CD14-positive monocyte (primary cell): ENCODE data around the gene PTGDR2. TPM values are rescaled to one million over a fixed set of nuclear protein-coding genes. Genes with fewer than 3 reads are reported as not detected.

Experiments
- DNase-seq, 3 donors: peaks; one replicate each; pipeline ENCODE4 v3.0.0-alpha.2; 2011 to 2022
- H2AFZ ChIP-seq: 2 replicates; pipeline ENCODE4 v1.6.0; 2012; ENCODE audit warnings: mild to moderate bottlenecking, low read depth, low read length, inconsistent platforms; ENCODE audit not compliant: insufficient read depth, poor library complexity, severe bottlenecking
- H3K27ac ChIP-seq, 2 donors: 1 replicate in 1 of 2; 2 replicates in 1 of 2; pipeline ENCODE4 v1.5.1; 2012 to 2013; ENCODE audit warnings: low read length in 2 of 2, control low read depth in 1 of 2, inconsistent platforms in 1 of 2, low read depth in 1 of 2, mild to moderate bottlenecking in 1 of 2
- H3K27me3 ChIP-seq, 2 donors: one replicate each; pipeline versions ENCODE4 v1.6.0 to v1.6.1; 2011 to 2013; ENCODE audit warnings: low read length in 2 of 2; ENCODE audit not compliant: control insufficient read depth in 2 of 2, insufficient read depth in 2 of 2
- H3K36me3 ChIP-seq, 2 donors: replicated peaks in 1 of 2; 1 replicate in 1 of 2; 2 replicates in 1 of 2; pipeline versions ENCODE4 v1.5.1 to v1.6.1; 2012 to 2013; ENCODE audit warnings: low read length in 2 of 2, control low read depth in 1 of 2, inconsistent platforms in 1 of 2, mild to moderate bottlenecking in 1 of 2; ENCODE audit not compliant: insufficient read depth in 2 of 2, control insufficient read depth in 1 of 2
- H3K4me1 ChIP-seq, 2 donors: 1 replicate in 1 of 2; 2 replicates in 1 of 2; pipeline versions ENCODE4 v1.5.1 to v1.6.1; 2012 to 2013; ENCODE audit warnings: low read length in 2 of 2, control low read depth in 1 of 2, inconsistent platforms in 1 of 2, mild to moderate bottlenecking in 1 of 2, moderate library complexity in 1 of 2; ENCODE audit not compliant: insufficient read depth in 2 of 2, control insufficient read depth in 1 of 2
- H3K4me2 ChIP-seq: replicated peaks from 2 replicates; pipeline ENCODE3; 2012; ENCODE audit warnings: low read length, moderate library complexity, mild to moderate bottlenecking; ENCODE audit not compliant: poor library complexity, severe bottlenecking; ENCODE audit errors: extremely low read depth
- H3K4me3 ChIP-seq, 3 experiments: fragments of 200-600 bp in 1 of 3; sonication (generic) in 1 of 3; replicated peaks in 1 of 3; 1 replicate in 2 of 3; 2 replicates in 1 of 3; pipeline ENCODE4 v1.5.1; 2011 to 2013; ENCODE audit warnings: low read length in 3 of 3, mild to moderate bottlenecking in 3 of 3, control low read depth in 2 of 3, low read depth in 2 of 3, inconsistent platforms in 1 of 3, moderate library complexity in 1 of 3
- H3K79me2 ChIP-seq: 2 replicates; pipeline ENCODE4 v1.6.0; 2012; ENCODE audit warnings: mild to moderate bottlenecking, control low read depth, inconsistent platforms, low read length, moderate library complexity; ENCODE audit not compliant: insufficient read depth
- H3K9ac ChIP-seq: 2 replicates; pipeline ENCODE4 v1.6.0; 2017; ENCODE audit warnings: low read length, mild to moderate bottlenecking; ENCODE audit not compliant: insufficient read depth, poor library complexity, severe bottlenecking
- H3K9me3 ChIP-seq, 2 donors: replicated peaks in 1 of 2; 1 replicate in 1 of 2; 2 replicates in 1 of 2; pipeline versions ENCODE4 v1.5.1 to v1.6.1; 2012 to 2013; ENCODE audit warnings: low read length in 2 of 2, control low read depth in 1 of 2; ENCODE audit not compliant: control insufficient read depth in 1 of 2, insufficient read depth in 1 of 2
- H4K20me1 ChIP-seq: 2 replicates; pipeline ENCODE4 v1.6.0; 2012; ENCODE audit warnings: mild to moderate bottlenecking, low read length, control low read depth, moderate library complexity; ENCODE audit not compliant: insufficient read depth
- H3K27ac Mint-ChIP-seq, 7 donors: one replicate each; pipeline ENCODE4 v1.8.0; 2020; ENCODE audit warnings: mild to moderate bottlenecking in 7 of 7, mixed read lengths in 7 of 7, moderate library complexity in 6 of 7, inconsistent platforms in 2 of 7
- H3K27me3 Mint-ChIP-seq, 3 donors: one replicate each; pipeline ENCODE4 v1.8.0; 2021 to 2022; ENCODE audit warnings: low read depth in 3 of 3, mild to moderate bottlenecking in 3 of 3, mixed read lengths in 3 of 3, moderate library complexity in 3 of 3, inconsistent platforms in 1 of 3
- H3K36me3 Mint-ChIP-seq, 2 donors: one replicate each; pipeline ENCODE4 v1.8.0; 2020; ENCODE audit warnings: mixed read lengths in 2 of 2, inconsistent platforms in 1 of 2, mild to moderate bottlenecking in 1 of 2
- H3K4me1 Mint-ChIP-seq: one replicate; pipeline ENCODE4 v1.8.0; 2020; ENCODE audit warnings: mild to moderate bottlenecking, mixed read lengths
- H3K4me3 Mint-ChIP-seq, 2 donors: one replicate each; pipeline ENCODE4 v1.8.0; 2020; ENCODE audit warnings: mild to moderate bottlenecking in 2 of 2, mixed read lengths in 2 of 2, moderate library complexity in 1 of 2
- H3K9me3 Mint-ChIP-seq, 7 donors: one replicate each; pipeline ENCODE4 v1.8.0; 2020 to 2022; ENCODE audit warnings: mixed read lengths in 7 of 7, mild to moderate bottlenecking in 6 of 7, moderate library complexity in 6 of 7, inconsistent platforms in 2 of 7
- WGBS: methylation state at CpG from one replicate; pipeline ENCODE4 v1.1.5; 2013; ENCODE audit warnings: missing lambda C conversion rate; ENCODE audit not compliant: insufficient coverage; 5-methylcytosine and 5-hydroxymethylcytosine counted together
- intact Hi-C, 2 donors: fragments of 100-400 bp; cut with micrococcal nuclease; formaldehyde crosslinking; loops; one replicate each; pipeline versions ENCODE4 v1.15.0 to v1.15.1; 2023
- polyA plus RNA-seq, 3 donors: library from polyadenylated mRNA; depleted of rRNA in 1 of 3; unstranded in 2 of 3; stranded (reverse) in 1 of 3; fragments of 300-500 nt in 2 of 3; fragments of >200 nt in 1 of 3; fragmentation: Illumina TruSeq in 2 of 3; gene quantifications; 1 replicate in 2 of 3; 2 replicates in 1 of 3; pipeline ENCODE4 v1.2.3, GENCODE V29; 2012 to 2021
- TF ChIP-seq, protein P1 (sequence below): fragments of 200-600 bp; IDR thresholded peaks from one replicate; pipeline ENCODE4 v1.8.0; 2022; ENCODE audit warnings: antibody characterized with exemption, mild to moderate bottlenecking

PTGDR2 gene
- polyA plus RNA-seq, 3 donors, result 0.32 to 0.65 (median 0.46) TPM

DNA sequence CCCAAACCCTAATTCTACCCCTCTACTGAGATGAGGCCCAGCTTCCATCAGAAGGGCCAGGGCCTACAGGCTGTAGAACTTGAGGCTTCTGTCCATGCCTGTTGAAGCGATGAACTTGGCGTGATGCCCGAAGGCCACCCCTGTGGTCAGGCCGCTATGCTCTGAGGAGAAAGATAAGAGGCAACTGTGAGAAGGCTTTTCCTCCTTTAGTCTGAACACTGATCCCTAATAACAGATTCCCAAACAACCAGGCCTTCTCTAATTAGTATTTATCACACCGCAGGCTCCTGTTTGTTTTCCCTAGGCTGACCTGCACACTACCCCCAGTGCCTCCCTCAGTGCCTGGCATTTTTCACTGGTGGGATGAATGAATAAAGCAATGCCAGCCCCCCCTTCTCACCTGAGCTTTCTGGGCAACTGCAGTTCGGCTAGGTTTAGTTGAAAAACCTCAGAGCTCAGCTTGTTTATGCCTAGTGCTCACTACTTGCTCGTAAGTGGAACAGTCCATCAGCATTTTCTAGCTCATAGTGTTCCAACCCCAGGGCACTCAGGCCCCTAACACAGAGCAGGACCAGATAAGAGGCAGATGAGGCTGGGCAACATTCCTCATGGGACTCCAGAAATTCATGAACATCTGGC is 35.5 kb upstream of the PTGDR2 start:
- Histone ChIP-seq H3K4me1 (peaks cover 11 to 12% of the 10 kb centered on the region in 2 donors), H3K4me2 (no peak overlapping the region), H4K20me1 (no peaks in the 10 kb centered on the region), H3K9ac (no peak overlapping the region), H3K27me3 (no peaks in the 10 kb centered on the region), H3K36me3 (peaks cover 30 to 64% of the 10 kb centered on the region in 2 donors), H3K9me3 (no peaks in the 10 kb centered on the region), H3K4me3 (no peak overlapping the region), H3K79me2 (no peaks in the 10 kb centered on the region), H3K27ac (no peak overlapping the region), H2AFZ (no peak overlapping the region)
- H3K4me1 Mint-ChIP-seq, result peaks cover 23% of the 10 kb centered on the region
- TF ChIP-seq, protein P1, sequence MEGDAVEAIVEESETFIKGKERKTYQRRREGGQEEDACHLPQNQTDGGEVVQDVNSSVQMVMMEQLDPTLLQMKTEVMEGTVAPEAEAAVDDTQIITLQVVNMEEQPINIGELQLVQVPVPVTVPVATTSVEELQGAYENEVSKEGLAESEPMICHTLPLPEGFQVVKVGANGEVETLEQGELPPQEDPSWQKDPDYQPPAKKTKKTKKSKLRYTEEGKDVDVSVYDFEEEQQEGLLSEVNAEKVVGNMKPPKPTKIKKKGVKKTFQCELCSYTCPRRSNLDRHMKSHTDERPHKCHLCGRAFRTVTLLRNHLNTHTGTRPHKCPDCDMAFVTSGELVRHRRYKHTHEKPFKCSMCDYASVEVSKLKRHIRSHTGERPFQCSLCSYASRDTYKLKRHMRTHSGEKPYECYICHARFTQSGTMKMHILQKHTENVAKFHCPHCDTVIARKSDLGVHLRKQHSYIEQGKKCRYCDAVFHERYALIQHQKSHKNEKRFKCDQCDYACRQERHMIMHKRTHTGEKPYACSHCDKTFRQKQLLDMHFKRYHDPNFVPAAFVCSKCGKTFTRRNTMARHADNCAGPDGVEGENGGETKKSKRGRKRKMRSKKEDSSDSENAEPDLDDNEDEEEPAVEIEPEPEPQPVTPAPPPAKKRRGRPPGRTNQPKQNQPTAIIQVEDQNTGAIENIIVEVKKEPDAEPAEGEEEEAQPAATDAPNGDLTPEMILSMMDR, result no peak
- peaks cover 0 to 2% (median 0%) of the 10 kb centered on the region in 7 donors for H3K9me3 Mint-ChIP-seq
- H3K27ac Mint-ChIP-seq, result peak overlapping the region in 4 of 7 donors; percentile 12 to 60 (median 46)
- no peak overlapping the region for H3K4me3 Mint-ChIP-seq
- peaks cover 58 to 66% of the 10 kb centered on the region in 2 donors for H3K36me3 Mint-ChIP-seq
- 42% methylated on average over 2 of the region's 7 CpGs for WGBS
- intact Hi-C loops, result loop anchor here in 1 of 2 donors (5.0 kb wide), 1 partner anchor 59 kb away; no protein-coding TSS in a partner anchor
- H3K27me3 Mint-ChIP-seq, result no peaks in the 10 kb centered on the region
- no peak for DNase-seq

DNA sequence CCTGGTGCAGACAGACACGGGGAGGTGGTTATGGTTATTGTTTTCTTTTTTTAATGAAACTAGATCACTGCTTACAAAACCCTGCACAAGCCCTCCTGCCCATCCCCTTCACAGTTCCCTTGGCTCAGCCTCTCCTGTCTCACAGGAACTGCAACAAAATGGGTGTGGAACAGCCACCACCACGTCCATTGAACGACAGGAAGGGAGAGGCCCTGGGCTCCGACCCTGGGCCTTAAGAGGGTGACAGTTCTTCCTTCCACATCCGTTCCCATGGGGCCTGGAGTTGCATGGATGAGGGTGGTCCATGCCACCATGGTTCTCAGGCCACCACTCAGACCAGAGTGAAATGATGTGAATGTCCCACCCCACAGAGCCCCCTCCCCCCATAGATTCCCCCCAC is 34.9 kb upstream of the PTGDR2 start:
- Histone ChIP-seq H3K27me3 (no peaks in the 10 kb centered on the region), H3K4me1 (peaks cover 11 to 12% of the 10 kb centered on the region in 2 donors), H3K79me2 (no peaks in the 10 kb centered on the region), H3K9ac (no peak overlapping the region), H3K36me3 (peaks cover 26 to 58% of the 10 kb centered on the region in 2 donors), H3K4me3 (no peak overlapping the region), H2AFZ (no peak overlapping the region), H4K20me1 (no peaks in the 10 kb centered on the region), H3K27ac (peak overlapping the region in 1 of 2 donors; percentile 61), H3K9me3 (no peaks in the 10 kb centered on the region), H3K4me2 (no peak overlapping the region)
- peaks cover 21% of the 10 kb centered on the region for H3K4me1 Mint-ChIP-seq
- H3K27me3 Mint-ChIP-seq, result no peaks in the 10 kb centered on the region
- peak overlapping the region in 1 of 2 donors; percentile 62 for H3K4me3 Mint-ChIP-seq
- peaks cover 0 to 2% (median 0%) of the 10 kb centered on the region in 7 donors for H3K9me3 Mint-ChIP-seq
- peaks cover 52 to 61% of the 10 kb centered on the region in 2 donors for H3K36me3 Mint-ChIP-seq
- H3K27ac Mint-ChIP-seq, result peak overlapping the region in 6 of 7 donors; percentile 7 to 74 (median 49)
- DNase-seq, result no peak
- intact Hi-C loops, result loop anchor here in 1 of 2 donors (5.0 kb wide), 1 partner anchor 58 kb away; no protein-coding TSS in a partner anchor
- WGBS, result no CpG with 5 or more reads among the region's 5 CpGs
- TF ChIP-seq, protein P1, result no peak
